HG02610 (cell line): ENCODE measurements around the gene EIF1AX.
"Not testable (repeated sequence)": the region's sequence is repeated elsewhere in the genome, so short reads cannot be mapped to it uniquely, and the experiment has no call there.

Source experiments
- ATAC-seq: cut with Tn5 transposase; IDR thresholded peaks from one replicate; pipeline ENCODE4 v1.9.1; 2021; ENCODE audit warnings: mild to moderate bottlenecking, moderate library complexity; ENCODE audit not compliant: unreplicated experiment

EIF1AX gene

GRCh38 chrX:20127440-20127839 lies 14.2 kb downstream of the EIF1AX start:
- ATAC-seq = not testable (repeated sequence)

GRCh38 chrX:20126833-20127232 lies 14.8 kb downstream of the EIF1AX start:
- peak; percentile 66 for ATAC-seq

GRCh38 chrX:20124964-20125363 lies 16.7 kb downstream of the EIF1AX start:
- ATAC-seq = no peak

GRCh38 chrX:20118065-20118824 lies 23.4 kb downstream of the EIF1AX start:
- ATAC-seq = no peak

GRCh38 chrX:20116577-20117240 lies 24.9 kb downstream of the EIF1AX start, which contains the start of gene MAP7D2:
Gene MAP7D2 (minus strand): TSS chrX:20116907. CDS start chrX:20116879, 28 bp downstream.
- no peak for ATAC-seq

- no peak for ATAC-seq
These were observed 25.5 kb downstream of the EIF1AX start for GRCh38 chrX:20116087-20116576.

GRCh38 chrX:20112022-20112774 lies 29.4 kb downstream of the EIF1AX start:
- ATAC-seq = no peak

- no peak for ATAC-seq
These were observed 30.4 kb downstream of the EIF1AX start for GRCh38 chrX:20111271-20111670.

GRCh38 chrX:20101934-20102581 lies 39.6 kb downstream of the EIF1AX start:
- ATAC-seq = no peak

GRCh38 chrX:20091499-20091898 lies 50.1 kb downstream of the EIF1AX start:
- no peak for ATAC-seq

- no peak for ATAC-seq
These were observed 51.8 kb downstream of the EIF1AX start for GRCh38 chrX:20089845-20090244.

GRCh38 chrX:20080277-20080676 lies 61.4 kb downstream of the EIF1AX start:
- no peak for ATAC-seq
